Heart right ventricle (tissue), 16 donors: ENCODE results near the gene IL34. TPM values are rescaled to one million over a fixed set of nuclear protein-coding genes. Genes with fewer than 3 reads are reported as not detected.

Experiments used
- ATAC-seq, 8 donors: fragments of 200-7000 bp; cut with Tn5 transposase; one replicate each; pipeline ENCODE4 v1.9.1; 2020; ENCODE audit warnings: mild to moderate bottlenecking in 8 of 8, moderate library complexity in 8 of 8, moderate number of reproducible peaks in 1 of 8
- DNase-seq, 2 donors: peaks; one replicate each; pipeline ENCODE4 v3.0.0-alpha.2; 2020
- H3K27ac ChIP-seq, 10 donors: fragments of 200-600 bp; sonication (generic) in 2 of 10; one replicate each; pipeline versions ENCODE4 v1.5.0 to v1.8.0; 2020 to 2022; ENCODE audit warnings: mild to moderate bottlenecking in 3 of 10
- H3K27me3 ChIP-seq, 7 donors: fragments of 200-600 bp; one replicate each; pipeline ENCODE4 v1.8.0; 2021 to 2022; ENCODE audit warnings: mild to moderate bottlenecking in 2 of 7
- H3K36me3 ChIP-seq, 9 donors: fragments of 200-600 bp; sonication (generic) in 1 of 9; one replicate each; pipeline versions ENCODE4 v1.5.0 to v1.8.0; 2020 to 2022; ENCODE audit warnings: mild to moderate bottlenecking in 2 of 9
- H3K4me1 ChIP-seq, 9 donors: fragments of 200-600 bp; sonication (generic) in 1 of 9; one replicate each; pipeline versions ENCODE4 v1.5.0 to v1.8.0; 2020 to 2022; ENCODE audit warnings: mild to moderate bottlenecking in 4 of 9
- H3K4me3 ChIP-seq, 10 donors: fragments of 200-600 bp; sonication (generic) in 2 of 10; one replicate each; pipeline versions ENCODE4 v1.5.0 to v1.8.0; 2020 to 2022; ENCODE audit warnings: mild to moderate bottlenecking in 7 of 10, moderate library complexity in 2 of 10
- H3K9me3 ChIP-seq, 11 donors: fragments of 200-600 bp in 10 of 11; sonication (generic) in 2 of 11; one replicate each; pipeline versions ENCODE4 v1.5.0 to v1.8.0; 2013 to 2022; ENCODE audit warnings: mild to moderate bottlenecking in 2 of 11, control low read depth in 1 of 11, moderate library complexity in 1 of 11
- WGBS, 2 donors: extraction: QIAGEN DNeasy Blood & Tissue Kit; methylation state at CpG; one replicate each; pipeline ENCODE4 v1.1.7; 2013; ENCODE audit warnings: inconsistent platforms in 1 of 2; 5-methylcytosine and 5-hydroxymethylcytosine counted together
- intact Hi-C, 10 donors: fragments of 100-400 bp; cut with DNase I; formaldehyde crosslinking; loops; one replicate each; pipeline versions ENCODE4 v1.11.1 to v1.14.2; 2022
- polyA plus RNA-seq, 2 donors: library from polyadenylated mRNA; stranded (reverse); fragments of 200-250 nt; gene quantifications; one replicate each; pipeline ENCODE4 v1.2.3, GENCODE V29; 2013
- total RNA-seq, 10 donors: library from RNA; stranded (reverse); fragmentation: NEBNext Ultra II Directional in 3 of 10; extraction: Animal tissue kit (Norgen Biotek cat#: 25700) in 3 of 10; gene quantifications; one replicate each; pipeline versions ENCODE4 v1.2.1 to v1.2.4, GENCODE V29; 2021 to 2023
- TF ChIP-seq, protein P1 (sequence below), 9 donors: fragments of 200-600 bp; sonication (generic) in 2 of 9; IDR thresholded peaks; one replicate each; pipeline versions ENCODE4 v1.5.0 to v1.8.0; 2021 to 2022; ENCODE audit warnings: antibody characterized with exemption in 9 of 9, mild to moderate bottlenecking in 5 of 9, moderate library complexity in 1 of 9
- donor health status: Arrhythmogenic right ventricular cardiomyopathy.
- donor health status: ischemic (EF 13 %, LVEDD 7.1; RV severe dilation, severe dysfunction).
- donor health status: healthy with polysubstance abuse.
- donor health status: DM: no; HTN: yes; CAD: no.
- donor health status: DM: no; HTN: no; CAD: no.
- donor health status: ischemic (EF 25% LVEDD 6.9; RV normal size, moderate dysfunction).
- donor health status: ischemic (EF 25% LVEDD 5.7; RV mildly dilated, moderate dysfunction).
- donor health status: healthy.
- donor health status: DM: yes; HTN: yes; CAD: no.
- donor health status: Ischemic cardiomyopathy.
- donor health status: ischemic (EF 35%, LVEDD 5.7; RV mildly dilated, moderate dysfunction).
- donor health status: nonischemic (EF 11% LVEDD 7.7; RV severe dilation, severe dysfunction).
- donor health status: DM: yes; HTN: yes; CAD: no.
- donor health status: PGD.
- donor health status: ischemic (EF 29% LVEDD 5.4; RV normal size, mild dysfunction).
- donor health status: nonischemic (EF 23%, LVEDD 6.1; RV moderate dilation, normal function).

IL34 gene
- total and polyA plus RNA-seq, 12 donors: 0.37 to 4.4 (median 2.1) TPM

DNA sequence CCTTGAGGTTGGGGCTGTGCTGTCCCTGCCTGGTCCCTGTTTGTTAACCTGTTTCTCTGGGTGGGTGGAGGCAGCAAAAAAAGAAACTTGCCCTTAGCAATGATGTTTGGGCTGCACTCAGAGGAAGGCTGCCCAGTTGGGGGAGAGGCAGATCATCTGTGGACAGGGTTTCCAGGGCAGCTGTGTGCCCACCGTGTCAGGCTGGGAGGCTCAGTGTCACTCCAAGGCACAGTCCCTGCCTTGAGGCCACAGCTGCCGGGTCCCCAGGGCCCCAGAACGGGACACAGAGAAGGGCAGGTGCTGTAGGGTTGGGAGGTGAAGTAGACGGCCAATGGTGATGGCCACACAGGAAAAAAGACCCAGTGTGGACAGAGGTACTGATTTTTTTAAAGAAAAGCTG is 3.9 kb downstream of the IL34 start:
- DNase-seq: no peak
- intact Hi-C loops: loop anchor here (5.0 to 10.0 kb wide), 11 partner anchors 75 to 485 kb away; no protein-coding TSS in a partner anchor
- Histone ChIP-seq H3K27ac (no peak overlapping the region), H3K36me3 (no peaks in the 10 kb centered on the region), H3K4me3 (no peak overlapping the region), H3K27me3 (no peaks in the 10 kb centered on the region), H3K4me1 (peaks cover 3 to 27% (median 10%) of the 10 kb centered on the region in 9 donors), H3K9me3 (no peaks in the 10 kb centered on the region)
- 77 to 78% methylated on average over 4 of the region's 4 CpGs for WGBS, 2 donors
- TF ChIP-seq, protein P1, sequence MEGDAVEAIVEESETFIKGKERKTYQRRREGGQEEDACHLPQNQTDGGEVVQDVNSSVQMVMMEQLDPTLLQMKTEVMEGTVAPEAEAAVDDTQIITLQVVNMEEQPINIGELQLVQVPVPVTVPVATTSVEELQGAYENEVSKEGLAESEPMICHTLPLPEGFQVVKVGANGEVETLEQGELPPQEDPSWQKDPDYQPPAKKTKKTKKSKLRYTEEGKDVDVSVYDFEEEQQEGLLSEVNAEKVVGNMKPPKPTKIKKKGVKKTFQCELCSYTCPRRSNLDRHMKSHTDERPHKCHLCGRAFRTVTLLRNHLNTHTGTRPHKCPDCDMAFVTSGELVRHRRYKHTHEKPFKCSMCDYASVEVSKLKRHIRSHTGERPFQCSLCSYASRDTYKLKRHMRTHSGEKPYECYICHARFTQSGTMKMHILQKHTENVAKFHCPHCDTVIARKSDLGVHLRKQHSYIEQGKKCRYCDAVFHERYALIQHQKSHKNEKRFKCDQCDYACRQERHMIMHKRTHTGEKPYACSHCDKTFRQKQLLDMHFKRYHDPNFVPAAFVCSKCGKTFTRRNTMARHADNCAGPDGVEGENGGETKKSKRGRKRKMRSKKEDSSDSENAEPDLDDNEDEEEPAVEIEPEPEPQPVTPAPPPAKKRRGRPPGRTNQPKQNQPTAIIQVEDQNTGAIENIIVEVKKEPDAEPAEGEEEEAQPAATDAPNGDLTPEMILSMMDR (IDR thresholded peaks at IDR 0.05): no peak
- ATAC-seq: no peak

DNA sequence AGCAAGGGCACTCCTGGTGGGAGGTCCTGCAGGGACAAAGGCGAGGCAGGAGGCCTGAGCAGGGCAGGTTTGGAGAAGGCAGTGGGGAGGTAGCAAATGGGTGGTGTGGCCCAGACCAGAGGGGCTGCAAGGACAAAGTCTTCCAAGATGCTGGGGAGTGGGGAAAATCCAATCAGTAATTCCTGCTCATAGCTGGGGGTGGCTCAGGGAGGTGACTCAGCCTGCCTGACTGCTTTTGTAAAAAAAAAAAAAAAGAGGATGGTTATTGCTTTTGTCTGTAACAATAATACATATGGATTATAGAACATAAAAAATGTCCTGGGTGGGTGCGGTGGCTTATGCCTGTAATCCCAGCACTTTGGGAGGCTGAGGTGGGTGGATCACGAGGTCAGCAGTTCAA is 5.2 kb downstream of the IL34 start:
- no peak overlapping the region for H3K4me3 ChIP-seq
- H3K4me1 ChIP-seq: peaks cover 3 to 24% (median 10%) of the 10 kb centered on the region in 9 donors
- no peak for ATAC-seq
- WGBS, 2 donors: 90 to 99% methylated on average over 3 of the region's 3 CpGs
- no peaks in the 10 kb centered on the region for H3K36me3 ChIP-seq
- TF ChIP-seq, protein P1 (IDR thresholded peaks at IDR 0.05): no peak
- no peak overlapping the region for H3K27ac ChIP-seq
- no peak for DNase-seq
- intact Hi-C loops: loop anchor here (5.0 to 10.0 kb wide), 11 partner anchors 77 to 487 kb away; no protein-coding TSS in a partner anchor
- H3K9me3 ChIP-seq: no peaks in the 10 kb centered on the region
- H3K27me3 ChIP-seq: no peaks in the 10 kb centered on the region

GRCh38 chr16:70652322-70652721 is 6.0 kb downstream of the IL34 start:
- H3K4me3 ChIP-seq: no peak overlapping the region
- intact Hi-C loops: loop anchor here (2.0 to 10.0 kb wide), 13 partner anchors 78 to 488 kb away; no protein-coding TSS in a partner anchor
- no peaks in the 10 kb centered on the region for H3K9me3 ChIP-seq
- 88 to 91% methylated on average over 2 of the region's 2 CpGs for WGBS, 2 donors
- TF ChIP-seq, protein P1 (IDR thresholded peaks at IDR 0.05): no peak
- ATAC-seq (no peak), DNase-seq (no peak)
- peaks cover 0 to 16% (median 10%) of the 10 kb centered on the region in 9 donors for H3K4me1 ChIP-seq
- no peaks in the 10 kb centered on the region for H3K27me3 ChIP-seq
- H3K36me3 ChIP-seq: no peaks in the 10 kb centered on the region
- no peak overlapping the region for H3K27ac ChIP-seq

GRCh38 chr16:70653406-70653805 is 7.0 kb downstream of the IL34 start:
- Histone ChIP-seq H3K27ac (no peak overlapping the region), H3K9me3 (no peaks in the 10 kb centered on the region), H3K4me1 (peaks cover 0 to 12% (median 9%) of the 10 kb centered on the region in 9 donors), H3K36me3 (no peaks in the 10 kb centered on the region), H3K4me3 (no peak overlapping the region), H3K27me3 (no peaks in the 10 kb centered on the region)
- ATAC-seq (peak in 3 of 8 donors; percentile 8 to 18 (median 15)), DNase-seq (no peak)
- TF ChIP-seq, protein P1 (IDR thresholded peaks at IDR 0.05): no peak
- WGBS, 2 donors: 84 to 85% methylated on average over 4 of the region's 4 CpGs
- intact Hi-C loops: loop anchor here (1.0 to 10.0 kb wide), 15 partner anchors 79 to 489 kb away; no protein-coding TSS in a partner anchor
